GM12801 (cell line): ENCODE results near the gene CACNA1E.

Source experiments
- TF ChIP-seq, protein P1 (sequence below): IDR thresholded peaks from one replicate; pipeline ENCODE4 v1.5.1; 2011; ENCODE audit warnings: control low read depth; ENCODE audit not compliant: insufficient read length; ENCODE audit errors: extremely low read depth

CACNA1E gene

DNA sequence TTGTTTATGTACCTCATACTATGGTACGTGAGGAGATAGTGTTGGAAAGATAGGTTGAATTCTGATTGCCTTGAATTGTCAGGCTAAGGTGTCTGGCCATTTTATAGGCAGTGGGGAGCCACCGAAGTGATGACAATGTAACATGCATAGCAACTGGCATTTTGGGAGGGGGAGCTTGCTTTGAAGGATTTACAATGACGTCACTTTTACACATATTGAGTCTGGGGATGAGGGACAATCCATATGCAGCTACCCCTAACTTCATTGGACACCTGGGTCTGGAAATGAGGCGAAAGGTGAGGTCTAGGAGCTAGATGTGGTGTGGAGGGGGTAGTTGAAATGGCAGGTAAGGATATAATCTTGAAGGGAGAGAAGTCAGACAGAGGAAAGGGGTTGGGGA is 7.7 kb upstream of the CACNA1E start:
- TF ChIP-seq, protein P1, sequence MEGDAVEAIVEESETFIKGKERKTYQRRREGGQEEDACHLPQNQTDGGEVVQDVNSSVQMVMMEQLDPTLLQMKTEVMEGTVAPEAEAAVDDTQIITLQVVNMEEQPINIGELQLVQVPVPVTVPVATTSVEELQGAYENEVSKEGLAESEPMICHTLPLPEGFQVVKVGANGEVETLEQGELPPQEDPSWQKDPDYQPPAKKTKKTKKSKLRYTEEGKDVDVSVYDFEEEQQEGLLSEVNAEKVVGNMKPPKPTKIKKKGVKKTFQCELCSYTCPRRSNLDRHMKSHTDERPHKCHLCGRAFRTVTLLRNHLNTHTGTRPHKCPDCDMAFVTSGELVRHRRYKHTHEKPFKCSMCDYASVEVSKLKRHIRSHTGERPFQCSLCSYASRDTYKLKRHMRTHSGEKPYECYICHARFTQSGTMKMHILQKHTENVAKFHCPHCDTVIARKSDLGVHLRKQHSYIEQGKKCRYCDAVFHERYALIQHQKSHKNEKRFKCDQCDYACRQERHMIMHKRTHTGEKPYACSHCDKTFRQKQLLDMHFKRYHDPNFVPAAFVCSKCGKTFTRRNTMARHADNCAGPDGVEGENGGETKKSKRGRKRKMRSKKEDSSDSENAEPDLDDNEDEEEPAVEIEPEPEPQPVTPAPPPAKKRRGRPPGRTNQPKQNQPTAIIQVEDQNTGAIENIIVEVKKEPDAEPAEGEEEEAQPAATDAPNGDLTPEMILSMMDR: no peak

- TF ChIP-seq, protein P1: no peak
Measured at GRCh38 chr1:181476581-181476980, 6.7 kb upstream of the CACNA1E start.

- TF ChIP-seq, protein P1: no peak
Measured at GRCh38 chr1:181478306-181478705, 5.0 kb upstream of the CACNA1E start.

DNA sequence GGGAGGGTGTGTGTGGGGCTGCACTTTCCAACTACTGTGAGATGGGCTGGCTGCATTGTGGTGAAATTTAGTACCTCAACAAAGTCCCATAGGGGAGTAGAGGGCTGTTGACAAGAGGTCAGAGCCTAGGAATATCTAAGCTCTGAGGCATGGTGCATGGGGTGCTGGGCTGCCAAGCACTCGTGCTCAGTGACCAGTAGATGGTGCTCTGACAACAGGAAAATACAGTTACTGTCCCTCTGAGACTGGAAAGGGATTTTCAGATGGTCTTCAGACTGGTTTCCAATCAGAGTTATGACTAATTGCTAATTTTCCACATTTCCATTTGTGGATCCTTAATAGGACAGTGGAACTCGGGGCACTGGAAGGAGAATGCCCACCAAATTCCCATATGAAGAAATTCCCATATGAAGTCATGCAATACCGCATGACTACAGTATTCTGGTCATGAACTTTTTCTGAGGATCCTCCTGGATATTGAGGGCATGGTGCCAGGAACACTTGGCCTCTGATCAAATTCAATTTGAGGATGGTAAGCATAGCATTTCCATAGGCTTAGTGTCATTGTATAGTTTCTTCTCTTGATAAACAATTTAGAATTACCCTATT is 4.1 kb upstream of the CACNA1E start:
- TF ChIP-seq, protein P1: peak; percentile 50

GRCh38 chr1:181482001-181482430 is 1.3 kb upstream of the CACNA1E start:
- TF ChIP-seq, protein P1: no peak

- TF ChIP-seq, protein P1: no peak
Measured at GRCh38 chr1:181482521-181483284, 614 bp upstream of the CACNA1E start.

DNA sequence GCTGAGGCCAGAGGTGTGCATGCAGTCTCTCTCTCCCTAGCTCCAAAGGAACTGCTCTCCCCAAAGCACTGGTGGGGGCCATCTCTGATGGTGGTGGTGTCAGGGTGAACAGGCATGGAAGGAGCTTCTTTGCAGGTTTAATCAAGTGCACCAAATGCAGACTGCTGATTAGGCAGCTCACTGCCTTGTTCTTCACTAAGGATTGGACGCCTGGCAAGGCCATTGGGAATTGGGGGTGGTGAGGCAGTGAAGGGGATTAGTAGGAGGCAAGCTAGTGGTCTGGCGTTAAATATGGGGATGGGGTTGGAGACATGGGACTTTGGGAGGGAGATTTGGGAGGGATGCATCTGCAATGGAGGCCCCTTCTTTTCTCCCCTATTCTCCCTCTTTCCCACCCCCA is 1.5 kb downstream of the CACNA1E start:
- TF ChIP-seq, protein P1: no peak
